Amygdala (tissue), 56 donors: Measurements from ENCODE around the gene DDX31.

Experiments used
- DNase-seq, 56 donors: peaks; one replicate each; lab custom pipeline; 2025; lab: John Stamatoyannopoulos, UW

Gene DDX31

DNA sequence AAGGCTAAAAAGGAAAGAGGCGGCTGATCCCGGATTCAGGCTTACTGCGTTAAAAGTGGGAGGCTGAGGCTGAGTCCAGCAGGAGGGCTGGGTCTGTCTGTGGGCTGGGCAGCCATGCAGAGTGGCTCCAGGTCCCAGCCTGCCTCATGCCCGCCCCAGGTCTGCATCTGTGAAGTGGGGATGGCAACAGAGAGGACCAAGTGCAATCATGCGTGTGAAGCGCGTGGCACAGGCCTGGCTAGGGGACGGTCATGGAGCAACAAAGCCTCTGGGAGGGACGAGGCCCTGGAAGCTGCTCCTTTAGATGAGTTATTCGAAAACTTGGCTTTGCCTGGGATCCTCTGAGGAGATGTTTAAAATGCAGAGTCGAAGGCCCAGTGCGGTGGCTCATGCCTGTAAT, 117.7 kb downstream of the DDX31 start:
- no peak for DNase-seq

DNA sequence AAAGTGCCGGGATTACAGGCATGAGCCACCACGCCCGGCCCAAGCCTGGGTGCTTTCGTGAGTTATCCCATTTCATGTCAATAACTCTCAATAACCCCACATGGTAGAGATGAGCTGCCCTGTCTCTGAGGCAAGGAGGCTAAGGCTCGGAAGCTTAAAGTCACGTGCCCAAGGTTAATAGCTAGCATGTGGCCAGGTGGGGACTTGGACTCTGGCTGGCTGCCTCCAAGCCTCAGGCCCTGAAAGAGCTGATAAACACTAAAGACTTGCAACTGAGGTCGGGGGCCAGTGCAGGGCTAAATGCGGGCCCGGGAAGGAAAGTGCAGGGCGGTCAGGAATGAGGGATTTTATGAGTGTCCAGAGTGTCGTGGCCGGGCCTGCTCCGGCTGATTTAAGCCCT, 118.2 kb downstream of the DDX31 start:
- no peak for DNase-seq

DNA sequence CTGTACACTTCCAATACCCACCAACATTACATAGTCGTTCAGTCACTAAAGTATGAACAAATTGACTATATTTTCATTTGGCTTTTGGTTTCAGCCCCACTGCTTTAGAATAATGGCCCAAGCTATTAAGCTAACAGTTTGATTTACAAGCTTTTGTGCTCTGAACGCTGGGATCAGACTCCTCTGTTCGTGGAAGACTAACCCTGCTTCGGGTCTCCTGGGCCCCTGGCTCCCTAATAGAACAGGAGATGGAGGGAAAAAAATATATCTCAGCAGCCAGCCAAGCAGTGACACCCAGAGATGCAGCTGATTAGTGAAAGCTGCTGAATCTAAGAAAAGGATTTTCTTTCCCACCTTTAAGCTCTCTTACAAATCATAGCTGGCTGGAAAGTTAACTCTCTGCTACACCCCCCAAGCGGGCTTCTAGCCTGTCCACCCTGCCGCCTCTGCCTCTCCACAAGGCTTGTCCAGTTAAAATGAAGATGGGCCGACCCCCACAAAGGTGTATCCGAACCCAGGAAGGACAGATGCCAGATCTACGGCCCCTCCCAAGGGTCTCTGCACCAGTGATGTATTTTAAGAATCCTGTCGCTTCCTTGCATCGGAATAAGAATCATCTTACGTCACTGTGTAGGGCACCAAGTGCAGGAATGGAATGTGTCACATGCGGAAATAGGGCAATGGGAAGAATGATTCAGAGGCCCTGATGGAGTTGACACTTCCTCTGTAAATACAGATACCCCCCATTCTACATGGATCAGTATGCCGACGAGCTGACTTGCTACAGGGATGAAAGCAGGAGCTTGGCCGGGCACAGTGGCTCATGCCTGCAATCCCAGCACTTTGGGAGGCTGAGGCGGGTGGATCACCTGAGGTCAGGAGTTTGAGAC, 120.8 kb downstream of the DDX31 start:
- no peak for DNase-seq

DNA sequence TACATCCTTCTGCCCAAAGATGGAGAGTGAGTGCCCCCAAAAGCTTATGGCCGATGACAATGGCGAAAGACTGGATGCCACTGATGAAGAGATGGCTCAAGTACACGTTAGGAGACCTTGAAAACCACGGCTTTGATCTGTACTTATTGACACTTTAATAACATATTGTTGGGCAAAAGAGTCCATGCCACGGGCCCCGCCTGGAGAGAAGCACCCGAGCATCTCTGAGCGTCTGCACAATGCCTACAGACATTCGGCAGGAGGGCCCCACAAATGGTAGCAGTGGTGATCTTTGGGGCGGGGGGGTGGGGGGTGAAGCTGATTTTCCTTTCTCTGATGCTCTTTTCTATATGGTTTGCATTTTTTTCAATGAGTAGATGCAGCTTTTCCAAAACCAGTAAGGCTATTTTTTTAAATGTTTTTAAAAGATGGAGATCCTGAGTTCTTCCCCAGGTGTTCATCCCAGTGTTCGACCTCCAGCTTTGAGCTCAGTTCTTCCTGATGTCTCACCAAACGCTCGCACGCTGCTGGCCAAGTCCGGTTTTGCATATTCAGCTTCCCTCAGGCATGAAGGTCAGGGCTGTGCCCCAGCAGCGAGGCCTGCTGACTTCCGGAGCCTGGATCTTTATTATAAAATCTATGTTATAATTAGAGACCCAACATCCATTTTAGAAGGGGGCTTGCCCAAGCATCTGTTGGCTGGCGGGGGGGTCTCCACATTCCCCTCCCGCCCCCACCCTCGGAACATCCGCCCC, 121.6 kb downstream of the DDX31 start:
- DNase-seq, result no peak

DNA sequence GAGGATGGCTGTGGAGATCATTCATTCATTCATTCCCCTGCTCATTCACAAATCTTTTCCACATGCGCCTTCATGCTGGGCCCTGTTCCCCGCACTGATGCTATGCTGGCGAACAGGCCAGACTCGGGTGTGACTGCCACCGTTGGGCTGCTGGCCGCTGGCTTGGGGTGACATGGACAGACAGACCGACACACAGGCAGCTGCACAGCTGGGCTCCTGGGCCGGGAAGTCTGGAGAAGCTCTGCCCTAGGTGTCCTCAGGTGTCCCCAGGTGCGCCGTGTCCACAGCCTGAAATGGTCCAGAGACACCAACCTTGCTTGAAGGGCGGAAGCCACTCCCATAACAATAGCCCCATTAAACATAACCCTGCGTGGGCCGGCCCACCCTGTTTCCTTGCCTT, 122.3 kb downstream of the DDX31 start:
- no peak for DNase-seq

DNA sequence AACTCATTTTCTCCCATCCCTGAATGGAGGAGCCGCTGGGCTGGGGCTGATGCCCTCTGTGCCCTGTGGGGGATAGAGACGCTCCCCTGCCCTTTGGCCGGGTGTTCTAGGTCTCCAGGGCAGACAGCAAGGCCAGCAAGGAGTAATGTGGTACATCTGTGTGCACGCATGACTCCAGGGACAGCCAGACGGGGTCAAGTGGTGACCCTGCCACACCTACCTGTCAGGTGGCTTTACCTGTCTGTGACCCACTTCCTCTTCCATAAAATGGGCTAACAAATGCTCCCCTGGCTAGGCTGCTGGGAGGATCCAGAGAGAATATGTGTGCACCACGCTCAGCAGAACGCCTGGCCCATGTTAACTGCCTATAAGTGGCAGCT, 122.7 kb downstream of the DDX31 start:
- DNase-seq, result no peak

DNA sequence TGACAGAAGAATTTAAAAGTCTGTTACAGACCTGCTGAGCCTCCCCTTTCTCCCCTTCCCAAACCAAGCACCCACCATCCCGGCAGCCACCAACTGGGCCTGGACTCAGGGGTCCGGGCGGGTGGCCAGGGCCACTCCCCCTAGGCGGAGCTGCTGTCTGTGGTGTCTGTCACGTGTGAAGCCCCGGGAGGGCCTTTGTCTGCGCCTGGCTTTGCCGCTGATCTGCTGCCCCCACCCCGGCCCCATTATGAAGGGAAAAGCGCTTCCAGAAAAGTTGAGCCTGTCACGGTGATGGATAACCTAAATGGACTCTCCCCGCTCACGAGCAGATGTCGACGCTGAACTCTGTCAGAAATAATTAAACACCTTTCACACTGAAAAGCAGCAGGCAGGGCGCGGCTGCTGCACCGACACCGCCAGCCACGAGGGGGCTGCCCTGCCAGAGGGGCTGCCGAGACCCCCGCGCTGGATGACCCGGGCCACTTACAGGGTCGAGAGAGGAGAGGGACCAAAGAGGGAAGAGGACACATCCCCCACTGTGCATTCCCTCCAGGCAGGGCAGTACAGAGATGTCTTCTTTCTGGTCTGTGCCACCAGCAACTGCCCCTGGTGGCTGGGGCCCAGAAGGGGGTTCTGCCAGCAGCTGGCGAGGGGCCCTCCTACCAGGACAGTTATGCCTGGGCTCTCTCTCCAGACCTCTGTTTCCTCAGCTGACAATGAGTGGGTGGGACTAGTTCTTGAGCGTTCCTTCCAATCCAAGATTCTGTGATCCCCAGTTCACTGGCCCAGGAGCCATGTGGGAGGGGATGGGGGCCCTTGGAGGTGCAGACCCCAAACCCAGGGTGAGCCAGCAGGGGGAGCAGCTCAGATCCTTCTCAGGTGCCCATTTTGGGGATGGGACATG, 123.4 kb downstream of the DDX31 start:
- DNase-seq, result peak in 10 of 56 donors; percentile 0 to 34 (median 11)

DNA sequence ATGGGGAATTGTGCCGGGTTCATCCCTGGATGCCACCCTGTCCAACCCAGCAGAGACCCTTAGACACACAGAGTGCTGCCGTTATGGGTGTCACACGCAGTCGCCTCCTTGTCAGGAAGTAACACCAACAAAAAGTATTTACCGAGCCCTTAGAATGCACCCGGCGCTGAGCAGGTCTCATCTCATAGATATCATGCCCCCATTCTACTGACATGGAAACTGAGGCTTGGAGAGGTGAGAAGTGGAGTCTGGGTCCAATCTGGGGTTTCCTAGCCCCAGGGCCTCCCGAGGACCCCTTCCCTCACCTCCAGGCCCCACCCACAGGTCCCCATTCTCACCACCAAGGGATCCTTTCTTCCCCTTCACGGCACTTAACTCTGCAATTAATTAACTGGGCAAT, 124.2 kb downstream of the DDX31 start:
- no peak for DNase-seq

DNA sequence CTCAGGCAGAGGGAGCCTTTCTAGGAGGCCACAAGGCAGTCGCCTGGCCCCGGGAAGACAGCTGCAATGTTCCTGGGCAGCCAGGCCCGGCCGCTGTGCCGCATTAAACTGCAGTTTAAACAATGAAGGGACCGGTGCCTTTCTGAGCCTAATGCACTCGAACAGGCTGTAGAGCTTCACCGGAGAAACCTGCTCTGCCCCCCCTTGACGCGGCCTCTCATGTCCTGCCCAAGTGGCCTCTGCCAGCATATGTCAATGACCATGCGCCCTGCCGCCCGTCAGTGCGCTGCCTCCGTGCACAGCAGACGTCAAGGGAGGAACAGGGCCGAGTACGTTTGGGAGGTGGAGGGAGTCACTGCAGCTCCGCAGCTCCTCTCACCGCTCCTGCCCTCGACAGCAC, 125.8 kb downstream of the DDX31 start:
- no peak for DNase-seq

DNA sequence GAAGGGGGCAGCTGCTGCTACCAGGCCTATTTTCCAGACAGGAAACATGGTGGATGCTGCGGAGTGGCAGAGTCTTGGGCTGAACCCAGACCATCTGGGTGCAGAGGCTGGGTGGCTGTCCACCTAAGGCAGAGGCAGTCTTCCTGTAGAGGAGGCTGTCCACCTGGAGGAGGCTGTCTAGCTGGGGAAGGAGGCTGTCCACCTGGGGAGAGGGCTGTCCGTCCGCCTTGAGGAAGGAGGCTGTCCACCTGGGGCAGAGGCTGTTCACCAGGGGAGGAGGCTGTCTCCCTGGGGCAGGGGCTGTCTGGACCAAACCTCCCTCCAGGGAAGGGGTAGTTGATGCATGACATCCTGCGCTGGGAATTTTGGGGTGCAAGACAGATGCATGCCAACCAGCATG, 126.5 kb downstream of the DDX31 start:
- no peak for DNase-seq
